A673 (cell line): ENCODE results near the gene AKNA. TPM values are rescaled to one million over a fixed set of nuclear protein-coding genes. Genes with fewer than 3 reads are reported as not detected.
"Not testable (repeated sequence)": the region's sequence is repeated elsewhere in the genome, so short reads cannot be mapped to it uniquely, and the experiment has no call there.

Experiments used
- BruUV-seq: library from RNA; stranded (reverse); fragments of 400-500 nt; replicated peaks from 2 replicates; lab custom pipeline; 2021; lab: Mats Ljungman, UMichigan
- CTCF ChIA-PET: fragments of 300-600 bp; sonication (Branson Sonifier 250); formaldehyde crosslinking; loops from one replicate; lab custom pipeline; 2022; ENCODE audit warnings: antibody characterized with exemption; lab: Charles Lee
- POLR2A ChIA-PET: fragments of 300-600 bp; sonication (Branson Sonifier 250); formaldehyde crosslinking; loops from one replicate; lab custom pipeline; 2022; ENCODE audit warnings: antibody characterized with exemption; ENCODE audit not compliant: low non-redundant PET; lab: Charles Lee
- DNase-seq: peaks from one replicate; pipeline ENCODE4 v3.0.0-alpha.2; 2015; ENCODE audit warnings: low spot score
- H3K27ac ChIP-seq: fragments of 200-600 bp; sonication (generic); 2 replicates; pipeline ENCODE4 v1.5.1; 2016; ENCODE audit warnings: mixed run types, low read depth, mild to moderate bottlenecking, mixed read lengths, antibody characterized with exemption, low read length; ENCODE audit not compliant: poor library complexity, severe bottlenecking
- H3K27me3 ChIP-seq: fragments of 200-600 bp; sonication (generic); replicated peaks from 2 replicates; pipeline ENCODE4 v1.6.1; 2017; ENCODE audit warnings: mixed run types, low read depth, mild to moderate bottlenecking, mixed read lengths, antibody characterized with exemption, low read length; ENCODE audit not compliant: insufficient read depth, poor library complexity
- H3K36me3 ChIP-seq: fragments of 200-600 bp; sonication (generic); 2 replicates; pipeline ENCODE4 v1.6.1; 2016; ENCODE audit warnings: mixed run types, mild to moderate bottlenecking, mixed read lengths, antibody characterized with exemption, low read length; ENCODE audit not compliant: insufficient read depth, poor library complexity, severe bottlenecking
- H3K4me1 ChIP-seq: fragments of 200-600 bp; sonication (generic); 2 replicates; pipeline ENCODE4 v1.6.1; 2017; ENCODE audit warnings: mixed run types, mild to moderate bottlenecking, mixed read lengths, antibody characterized with exemption, low read length; ENCODE audit not compliant: insufficient read depth, poor library complexity, severe bottlenecking
- H3K4me3 ChIP-seq: fragments of 200-600 bp; sonication (generic); 2 replicates; pipeline ENCODE4 v1.5.1; 2016; ENCODE audit warnings: low read depth, mixed run types, mild to moderate bottlenecking, mixed read lengths, low read length; ENCODE audit not compliant: poor library complexity, severe bottlenecking
- H3K9me3 ChIP-seq: fragments of 200-600 bp; sonication (generic); 2 replicates; pipeline ENCODE4 v1.6.1; 2016; ENCODE audit warnings: mixed run types, low read depth, mild to moderate bottlenecking, mixed read lengths, antibody characterized with exemption, low read length; ENCODE audit not compliant: poor library complexity, severe bottlenecking
- EZH2 ChIP-seq: fragments of 200-600 bp; sonication (generic); IDR thresholded peaks from 2 replicates; pipeline ENCODE4 v1.6.1; 2017; ENCODE audit warnings: borderline replicate concordance, low read depth, mild to moderate bottlenecking, mixed read lengths, antibody characterized with exemption, low read length; ENCODE audit not compliant: poor library complexity, severe bottlenecking
- intact Hi-C: fragments of 100-400 bp; cut with micrococcal nuclease; formaldehyde crosslinking; loops from one replicate; pipeline ENCODE4 v1.10.0; 2022; ENCODE audit not compliant: unreplicated experiment
- total RNA-seq: library from RNA; stranded (reverse); gene quantifications from 2 replicates; pipeline ENCODE4 v1.2.3, GENCODE V29; 2021
- TF ChIP-seq, protein P1 (sequence below): fragments of 300-800, 200-600 bp; sonication (generic); conservative IDR thresholded peaks from 2 replicates; pipeline ENCODE4 v1.5.1; 2017; ENCODE audit warnings: low read depth, mild to moderate bottlenecking, antibody characterized with exemption, low read length, moderate library complexity, mixed read lengths

The AKNA gene
- total RNA-seq, 1 experiment from 2014 or later: 20.4 TPM

GRCh38 chr9:114331229-114332195 lies 56.3 kb downstream of the AKNA start:
- BruUV-seq, H3K36me3 ChIP-seq, H3K27me3 ChIP-seq, H3K27ac ChIP-seq, H3K4me1 ChIP-seq, H3K9me3 ChIP-seq, DNase-seq, CTCF ChIA-PET, H3K4me3 ChIP-seq, intact Hi-C loops, POLR2A ChIA-PET: not testable (repeated sequence)

DNA sequence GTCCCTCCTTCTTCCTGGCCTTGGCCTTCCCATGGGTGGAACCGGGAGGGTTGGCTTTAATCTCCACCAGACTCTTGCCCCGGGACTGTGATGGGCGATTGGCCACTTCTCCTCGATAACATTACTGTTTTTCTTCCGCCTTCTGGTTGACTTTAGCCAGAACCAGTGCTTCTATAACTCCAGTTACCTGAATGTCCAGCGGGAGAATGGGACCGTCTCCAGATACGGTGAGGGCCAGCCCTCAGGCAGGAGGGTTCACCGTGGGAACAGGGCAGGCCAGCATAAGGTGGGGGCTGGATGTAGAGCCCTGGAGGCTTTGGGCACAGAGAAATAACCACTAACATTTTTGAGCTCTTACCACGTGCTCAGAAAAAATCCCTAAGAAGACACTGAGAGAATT lies 57.1 kb downstream of the AKNA start:
- no TSS peak for BruUV-seq
- intact Hi-C loops: no loop called here
- Histone ChIP-seq H3K36me3 (no peaks in the 10 kb centered on the region), H3K27me3 (no peaks in the 10 kb centered on the region), H3K4me1 (no peaks in the 10 kb centered on the region), H3K9me3 (no peaks in the 10 kb centered on the region), H3K27ac (no peak overlapping the region), H3K4me3 (no peak overlapping the region)
- DNase-seq: no peak
- ChIA-PET POLR2A (no interaction called here), CTCF (no interaction called here)
- TF ChIP-seq, protein P1, sequence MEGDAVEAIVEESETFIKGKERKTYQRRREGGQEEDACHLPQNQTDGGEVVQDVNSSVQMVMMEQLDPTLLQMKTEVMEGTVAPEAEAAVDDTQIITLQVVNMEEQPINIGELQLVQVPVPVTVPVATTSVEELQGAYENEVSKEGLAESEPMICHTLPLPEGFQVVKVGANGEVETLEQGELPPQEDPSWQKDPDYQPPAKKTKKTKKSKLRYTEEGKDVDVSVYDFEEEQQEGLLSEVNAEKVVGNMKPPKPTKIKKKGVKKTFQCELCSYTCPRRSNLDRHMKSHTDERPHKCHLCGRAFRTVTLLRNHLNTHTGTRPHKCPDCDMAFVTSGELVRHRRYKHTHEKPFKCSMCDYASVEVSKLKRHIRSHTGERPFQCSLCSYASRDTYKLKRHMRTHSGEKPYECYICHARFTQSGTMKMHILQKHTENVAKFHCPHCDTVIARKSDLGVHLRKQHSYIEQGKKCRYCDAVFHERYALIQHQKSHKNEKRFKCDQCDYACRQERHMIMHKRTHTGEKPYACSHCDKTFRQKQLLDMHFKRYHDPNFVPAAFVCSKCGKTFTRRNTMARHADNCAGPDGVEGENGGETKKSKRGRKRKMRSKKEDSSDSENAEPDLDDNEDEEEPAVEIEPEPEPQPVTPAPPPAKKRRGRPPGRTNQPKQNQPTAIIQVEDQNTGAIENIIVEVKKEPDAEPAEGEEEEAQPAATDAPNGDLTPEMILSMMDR: no peak
- TF ChIP-seq EZH2: no peak

DNA sequence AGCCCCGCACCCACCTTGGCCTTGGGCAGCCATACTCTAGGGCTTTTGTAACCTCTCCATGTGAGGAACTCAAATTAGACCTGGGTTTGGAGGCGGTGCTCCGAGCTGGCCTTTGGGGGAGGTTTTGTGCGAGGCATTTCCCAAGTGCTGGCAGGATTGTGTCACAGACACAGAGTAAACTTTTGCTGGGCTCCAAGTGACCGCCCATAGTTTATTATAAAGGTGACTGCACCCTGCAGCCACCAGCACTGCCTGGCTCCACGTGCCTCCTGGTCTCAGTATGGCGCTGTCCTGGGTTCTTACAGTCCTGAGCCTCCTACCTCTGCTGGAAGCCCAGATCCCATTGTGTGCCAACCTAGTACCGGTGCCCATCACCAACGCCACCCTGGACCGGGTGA lies 58.2 kb downstream of the AKNA start, which contains the start of gene ORM2:
Gene ORM2 (plus strand): TSS at position 245 of the 398 bp plus-strand sequence. CDS start 36 bp downstream, at position 281.
- H3K4me3 ChIP-seq, BruUV-seq, H3K4me1 ChIP-seq, H3K36me3 ChIP-seq, CTCF ChIA-PET, DNase-seq, POLR2A ChIA-PET, H3K27ac ChIP-seq, intact Hi-C loops, H3K27me3 ChIP-seq, H3K9me3 ChIP-seq: not testable (repeated sequence)

DNA sequence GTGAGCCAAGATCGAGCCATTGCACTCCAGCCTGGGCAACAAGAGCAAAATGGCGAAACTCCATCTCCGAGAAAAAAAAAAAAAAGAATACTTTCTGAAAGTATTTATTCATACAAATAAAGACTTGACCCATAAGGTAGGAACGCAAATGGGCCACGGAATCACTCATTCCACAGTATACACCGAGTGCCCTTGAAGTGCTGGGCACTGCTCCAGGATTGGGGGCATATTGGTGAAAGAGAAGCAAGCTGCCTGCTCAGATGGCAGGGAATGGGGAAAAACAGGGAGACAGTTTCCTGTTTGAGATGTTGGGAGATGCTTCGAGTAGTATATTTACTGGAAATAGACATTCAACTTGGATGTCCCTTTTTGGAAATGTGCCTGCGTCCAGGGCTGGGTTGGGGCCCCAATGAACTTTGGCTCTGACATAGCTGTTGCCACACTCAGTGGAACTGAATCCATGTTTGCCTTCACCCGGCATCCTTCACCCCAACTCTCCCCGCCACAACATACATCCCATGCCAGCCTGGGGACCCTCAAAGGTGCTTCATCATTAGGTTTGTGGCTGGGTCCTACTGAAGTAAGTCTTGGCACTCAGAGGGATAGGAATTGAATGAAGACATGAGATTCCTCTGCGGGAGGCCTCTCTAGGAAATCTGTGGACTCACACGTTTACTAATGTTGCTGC lies 58.7 kb downstream of the AKNA start:
- intact Hi-C loops, H3K27ac ChIP-seq, POLR2A ChIA-PET, H3K4me3 ChIP-seq, H3K27me3 ChIP-seq, H3K4me1 ChIP-seq, BruUV-seq, H3K36me3 ChIP-seq, DNase-seq, H3K9me3 ChIP-seq: not testable (repeated sequence)
- CTCF ChIA-PET: interaction anchor here (0.7 kb wide), 1 partner anchor 57 kb away, joined by 5 read pairs; no protein-coding TSS in a partner anchor

- DNase-seq, H3K36me3 ChIP-seq, H3K27ac ChIP-seq, H3K4me3 ChIP-seq, H3K9me3 ChIP-seq, H3K4me1 ChIP-seq, BruUV-seq, CTCF ChIA-PET, H3K27me3 ChIP-seq, POLR2A ChIA-PET, intact Hi-C loops: not testable (repeated sequence)
Measured at GRCh38 chr9:114328357-114328820, 59.4 kb downstream of the AKNA start.
